Measurements from ENCODE around the gene ATF7.
"Not testable (repeated sequence)": the region's sequence is repeated elsewhere in the genome, so short reads cannot be mapped to it uniquely, and the experiment has no call there.

ATF7 gene

GRCh38 chr12:53600490-53601295 is 25.5 kb downstream of the ATF7 start:
- TF ChIP-seq, protein P1, sequence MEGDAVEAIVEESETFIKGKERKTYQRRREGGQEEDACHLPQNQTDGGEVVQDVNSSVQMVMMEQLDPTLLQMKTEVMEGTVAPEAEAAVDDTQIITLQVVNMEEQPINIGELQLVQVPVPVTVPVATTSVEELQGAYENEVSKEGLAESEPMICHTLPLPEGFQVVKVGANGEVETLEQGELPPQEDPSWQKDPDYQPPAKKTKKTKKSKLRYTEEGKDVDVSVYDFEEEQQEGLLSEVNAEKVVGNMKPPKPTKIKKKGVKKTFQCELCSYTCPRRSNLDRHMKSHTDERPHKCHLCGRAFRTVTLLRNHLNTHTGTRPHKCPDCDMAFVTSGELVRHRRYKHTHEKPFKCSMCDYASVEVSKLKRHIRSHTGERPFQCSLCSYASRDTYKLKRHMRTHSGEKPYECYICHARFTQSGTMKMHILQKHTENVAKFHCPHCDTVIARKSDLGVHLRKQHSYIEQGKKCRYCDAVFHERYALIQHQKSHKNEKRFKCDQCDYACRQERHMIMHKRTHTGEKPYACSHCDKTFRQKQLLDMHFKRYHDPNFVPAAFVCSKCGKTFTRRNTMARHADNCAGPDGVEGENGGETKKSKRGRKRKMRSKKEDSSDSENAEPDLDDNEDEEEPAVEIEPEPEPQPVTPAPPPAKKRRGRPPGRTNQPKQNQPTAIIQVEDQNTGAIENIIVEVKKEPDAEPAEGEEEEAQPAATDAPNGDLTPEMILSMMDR (IDR thresholded peaks at IDR 0.05; ENCODE audit: insufficient read depth, low read depth, low read length, missing control alignments): no peak
- no peak overlapping the region for H3K4me3 ChIP-seq (ENCODE audit: low read length)
- no peak for DNase-seq (ENCODE audit: low read depth)

DNA sequence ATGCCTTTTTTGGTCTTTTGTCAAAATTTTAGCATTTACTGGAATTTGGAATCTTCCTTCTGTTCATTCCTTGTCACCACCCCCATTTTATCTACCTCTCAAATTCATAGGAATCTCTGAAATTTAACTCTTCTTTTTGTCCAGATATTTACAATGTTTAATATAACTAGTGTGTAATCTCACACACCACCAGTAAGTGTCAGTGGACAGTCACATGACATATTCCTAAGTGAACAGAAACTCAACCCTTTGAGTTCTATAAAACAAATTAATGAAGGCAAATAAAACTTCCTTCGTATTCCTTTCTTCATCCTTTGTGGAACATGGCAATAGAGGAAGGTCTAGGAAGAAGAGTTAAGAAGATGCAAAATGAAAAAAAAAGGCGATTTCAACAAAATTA is 26.6 kb downstream of the ATF7 start:
- no peak for DNase-seq (ENCODE audit: low read depth)
- no peak overlapping the region for H3K4me3 ChIP-seq (ENCODE audit: low read length)
- TF ChIP-seq, protein P1 (IDR thresholded peaks at IDR 0.05; ENCODE audit: insufficient read depth, low read depth, low read length, missing control alignments): no peak

DNA sequence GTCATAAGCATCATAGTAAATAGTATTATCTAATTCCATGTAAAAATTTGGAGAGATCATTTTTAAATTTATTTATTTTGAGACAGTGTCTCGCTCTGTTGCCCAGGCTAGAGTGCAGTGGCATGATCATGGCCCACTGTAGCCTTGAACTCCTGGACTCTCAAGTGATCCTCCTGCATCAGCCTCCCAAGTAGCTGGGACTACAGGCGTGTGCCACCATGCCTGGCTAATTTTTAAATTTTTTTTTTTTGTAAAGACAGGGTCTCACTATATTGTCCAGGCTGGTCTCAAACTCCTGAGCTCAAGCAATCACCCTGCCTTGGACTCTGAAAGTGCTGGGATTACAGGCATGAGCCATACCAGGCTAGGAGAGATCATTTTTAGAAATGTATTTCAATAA is 27.2 kb downstream of the ATF7 start:
- not testable (repeated sequence) for DNase-seq (ENCODE audit: low read depth); H3K4me3 ChIP-seq (ENCODE audit: low read length)

DNA sequence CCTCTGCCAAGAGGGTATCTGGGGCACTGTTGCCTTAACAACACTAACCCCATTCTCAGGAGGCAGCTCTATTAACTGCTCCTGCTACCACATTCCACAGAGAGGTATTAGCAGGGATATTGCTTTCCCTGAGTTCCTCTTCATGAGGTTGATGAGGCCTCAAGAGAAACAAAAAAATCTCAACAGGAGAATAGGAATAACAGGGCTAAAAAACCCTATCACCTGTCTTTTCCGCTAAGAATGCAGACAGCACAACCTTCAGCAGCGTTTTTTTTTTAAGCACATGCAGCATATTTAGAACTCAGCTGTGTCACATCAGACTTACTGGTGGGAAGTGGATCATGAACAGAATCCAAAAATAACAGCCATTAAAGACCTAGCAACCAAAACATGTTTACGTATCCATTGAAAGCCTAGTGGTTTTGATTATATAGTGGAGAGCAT is 29.2 kb downstream of the ATF7 start:
- no peak for DNase-seq (ENCODE audit: low read depth)
- H3K4me3 ChIP-seq (ENCODE audit: low read length): no peak overlapping the region
- TF ChIP-seq, protein P1 (IDR thresholded peaks at IDR 0.05; ENCODE audit: insufficient read depth, low read depth, low read length, missing control alignments): no peak

DNA sequence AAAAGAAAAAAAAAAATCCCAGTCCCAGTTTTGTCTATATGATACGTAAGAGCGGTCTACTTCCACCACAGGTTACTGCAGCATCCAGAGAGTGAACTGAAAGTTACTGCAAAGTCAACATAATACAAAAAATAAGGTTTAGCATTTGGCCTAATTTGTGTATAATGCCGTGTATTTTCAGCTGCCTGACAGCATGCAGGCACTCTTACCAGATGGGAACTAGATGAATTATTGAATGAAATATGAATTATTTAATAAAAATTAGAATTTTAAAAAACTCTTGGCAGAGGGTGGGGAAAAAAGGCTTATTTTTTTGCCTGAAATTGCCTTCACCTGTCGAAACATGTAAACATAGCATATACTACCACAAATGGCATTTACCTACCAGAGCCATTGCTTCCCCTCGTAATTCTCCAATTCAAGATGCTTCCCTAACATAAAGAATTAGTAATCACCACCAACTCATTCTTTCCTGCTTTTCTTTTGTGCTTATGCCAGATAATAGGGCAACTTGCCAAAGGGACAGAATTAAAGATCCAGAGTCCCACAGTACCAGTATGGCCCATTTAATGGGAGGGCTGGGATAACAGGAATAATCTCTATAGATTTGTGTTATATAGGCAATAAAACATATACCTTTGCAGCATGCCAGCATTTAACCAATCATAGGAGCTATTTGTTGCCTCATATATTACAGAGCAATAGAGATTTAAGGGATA is 31.1 kb downstream of the ATF7 start:
- H3K4me3 ChIP-seq (ENCODE audit: low read length): no peak overlapping the region
- TF ChIP-seq, protein P1 (IDR thresholded peaks at IDR 0.05; ENCODE audit: insufficient read depth, low read depth, low read length, missing control alignments): no peak
- peak; percentile 60 for DNase-seq (ENCODE audit: low read depth)

- no peak for DNase-seq (ENCODE audit: low read depth)
- H3K4me3 ChIP-seq (ENCODE audit: low read length): no peak overlapping the region
- TF ChIP-seq, protein P1 (IDR thresholded peaks at IDR 0.05; ENCODE audit: insufficient read depth, low read depth, low read length, missing control alignments): no peak
Measured at GRCh38 chr12:53593707-53594106, 32.5 kb downstream of the ATF7 start.

DNA sequence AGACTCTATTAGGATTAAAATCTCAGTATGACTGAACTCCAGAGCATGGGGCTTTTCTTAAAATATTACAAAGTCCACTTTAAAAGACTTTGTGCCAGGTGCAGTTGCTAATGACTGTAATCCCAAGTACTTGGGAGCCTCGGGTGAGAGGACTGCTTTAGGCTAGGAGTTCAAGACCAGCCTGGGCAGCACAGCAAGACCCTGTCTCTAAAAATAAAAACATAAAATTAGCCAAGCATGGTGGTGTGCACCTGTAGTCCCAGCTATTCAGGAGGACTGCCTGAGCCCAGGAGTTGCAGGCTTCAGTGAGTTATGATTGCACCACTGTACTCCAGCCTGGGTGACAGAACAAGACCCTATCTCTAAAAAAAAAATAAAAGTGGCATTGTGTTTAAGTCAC is 33.2 kb downstream of the ATF7 start:
- H3K4me3 ChIP-seq (ENCODE audit: low read length): no peak overlapping the region
- DNase-seq (ENCODE audit: low read depth): no peak
- TF ChIP-seq, protein P1 (IDR thresholded peaks at IDR 0.05; ENCODE audit: insufficient read depth, low read depth, low read length, missing control alignments): no peak
